Activated CD4-positive, CD25-positive, alpha-beta regulatory T cell treated with anti-CD3 and anti-CD28 coated beads, Interleukin-2, amount 50 U/mL, for 24 hours (primary cell): ENCODE results near the gene SEC11A.
A peak's percentile ranks its signal among the peaks of the same experiment; 100 is the strongest.
"Not testable (repeated sequence)": the region's sequence is repeated elsewhere in the genome, so short reads cannot be mapped to it uniquely, and the experiment has no call there.

ENCODE experiments used
- ATAC-seq, 2 donors: fragments of 150-1000 bp; cut with Tn5 transposase; one replicate each; pipeline ENCODE4 v1.10.0; 2021; ENCODE audit warnings: mild to moderate bottlenecking in 1 of 2, moderate library complexity in 1 of 2

Gene SEC11A

DNA sequence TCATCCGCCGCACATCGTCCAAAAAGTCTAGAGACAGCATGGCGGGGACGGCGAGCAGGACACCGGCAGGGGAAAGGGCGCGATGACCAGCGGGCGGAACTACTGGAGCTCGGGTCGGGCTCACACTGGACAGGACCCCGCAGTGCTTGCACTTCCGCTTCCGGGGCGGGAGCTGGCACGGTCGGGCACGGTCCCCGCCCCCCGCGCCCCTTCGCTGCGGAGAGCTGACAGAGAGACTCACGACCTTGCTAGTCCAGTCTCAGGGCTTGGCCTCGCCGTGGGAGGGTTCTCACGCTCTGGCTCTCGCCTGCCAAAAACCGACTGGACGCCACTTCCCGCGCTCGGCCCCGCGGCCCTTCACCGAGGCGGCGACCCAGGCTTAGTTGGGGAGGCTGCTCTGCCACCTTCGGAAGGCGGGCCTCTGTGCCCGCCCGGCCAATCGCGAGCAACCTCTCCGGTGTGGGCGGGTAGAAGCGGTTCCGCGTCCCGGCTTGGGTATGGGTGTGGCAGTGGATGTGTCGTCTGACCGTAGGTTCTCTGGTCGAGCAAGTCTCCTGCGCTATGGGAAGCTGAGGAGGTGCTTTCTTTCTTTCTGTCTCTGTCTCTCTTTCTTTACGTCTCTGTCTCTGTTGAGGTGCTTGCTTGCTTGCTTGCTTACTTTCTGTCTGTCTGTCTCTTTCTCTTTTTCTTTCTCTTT, at the start of gene SEC11A:
Gene SEC11A (minus strand): TSS at position 104 of the 697 bp plus-strand sequence. CDS start 64 bp downstream, at position 40.
- peak; percentile 94 to 96 for ATAC-seq

DNA sequence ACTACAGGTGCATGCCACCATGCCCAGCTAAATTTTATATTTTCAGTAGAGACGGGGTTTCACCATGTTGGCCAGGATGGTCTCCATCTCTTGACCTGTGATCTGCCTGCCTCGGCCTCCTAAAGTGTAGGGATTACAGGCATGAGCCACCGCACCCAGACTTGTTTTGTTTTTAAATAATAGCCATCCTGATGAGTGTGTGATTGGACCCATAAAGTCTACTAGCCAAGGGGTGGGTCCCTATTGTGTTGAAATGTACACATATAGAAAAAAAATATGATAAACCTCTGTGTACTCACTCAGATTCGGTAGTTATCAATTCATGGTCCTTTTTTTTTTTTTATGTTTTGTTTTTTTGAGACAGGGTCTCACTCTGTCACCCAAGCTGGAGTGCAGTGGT, 49.7 kb upstream of the SEC11A start:
- no peak for ATAC-seq

GRCh38 chr15:84764989-84765388, 49.0 kb upstream of the SEC11A start:
- ATAC-seq: no peak

GRCh38 chr15:84764585-84764984, 48.6 kb upstream of the SEC11A start:
- no peak for ATAC-seq

DNA sequence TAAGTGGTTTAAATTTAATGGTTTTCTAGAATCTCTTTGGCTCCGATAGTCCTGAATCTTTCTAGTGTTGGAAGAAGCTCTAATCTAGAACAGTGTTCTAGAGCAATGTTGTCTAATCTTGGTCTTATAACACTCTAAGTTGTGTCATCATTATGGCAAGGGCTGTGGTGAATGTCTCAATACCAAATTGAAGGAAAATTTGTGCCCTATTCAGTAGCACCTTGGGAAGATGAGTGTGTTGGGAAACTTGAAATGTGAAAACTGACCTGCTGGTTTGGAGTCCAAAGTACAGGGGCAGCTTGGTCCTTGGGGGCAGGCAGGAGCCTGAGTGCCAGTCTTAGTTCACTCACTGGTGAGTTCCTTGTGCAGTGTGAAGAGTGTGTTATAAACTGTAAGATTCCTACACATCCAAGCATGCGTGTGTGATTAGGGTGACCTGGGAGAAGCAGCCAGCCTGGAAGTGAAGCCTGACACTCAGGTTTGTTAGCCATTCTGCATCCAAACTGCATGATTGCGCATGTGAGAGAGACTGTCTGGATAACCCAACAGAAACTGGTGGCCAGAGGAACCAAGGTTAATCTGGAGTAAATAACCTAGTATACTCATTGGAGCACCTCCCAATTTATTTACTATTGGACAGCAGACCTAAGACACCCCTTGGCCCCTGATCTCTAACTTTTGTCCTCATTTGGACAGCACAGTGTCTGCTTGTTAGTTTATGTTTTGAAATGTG, 47.1 kb upstream of the SEC11A start:
- ATAC-seq: no peak

GRCh38 chr15:84761607-84762131, 45.7 kb upstream of the SEC11A start:
- peak; percentile 84 to 86 for ATAC-seq

GRCh38 chr15:84760219-84760618, 44.3 kb upstream of the SEC11A start:
- no peak for ATAC-seq

DNA sequence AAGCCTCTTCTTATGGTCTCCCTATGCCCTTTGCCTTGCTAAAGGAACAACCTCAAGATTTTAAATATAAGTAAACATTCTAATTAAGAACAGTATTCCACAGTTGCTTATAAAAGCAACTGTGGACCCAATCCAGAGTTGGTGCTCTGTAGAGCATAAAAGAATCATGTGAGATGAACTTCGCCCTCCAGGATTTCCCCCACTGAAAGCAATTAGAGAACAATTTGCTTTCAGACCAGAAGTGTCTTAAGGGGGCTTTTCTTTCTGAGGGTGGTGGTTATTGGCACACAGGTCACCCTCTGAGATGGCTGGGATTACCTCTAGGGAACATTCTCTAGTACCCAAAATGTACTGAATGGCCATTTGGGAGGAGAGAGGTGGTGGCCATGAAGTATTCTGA, 43.1 kb upstream of the SEC11A start:
- ATAC-seq: no peak

GRCh38 chr15:84755736-84756527, 40.0 kb upstream of the SEC11A start:
- ATAC-seq: peak; percentile 41 to 57

DNA sequence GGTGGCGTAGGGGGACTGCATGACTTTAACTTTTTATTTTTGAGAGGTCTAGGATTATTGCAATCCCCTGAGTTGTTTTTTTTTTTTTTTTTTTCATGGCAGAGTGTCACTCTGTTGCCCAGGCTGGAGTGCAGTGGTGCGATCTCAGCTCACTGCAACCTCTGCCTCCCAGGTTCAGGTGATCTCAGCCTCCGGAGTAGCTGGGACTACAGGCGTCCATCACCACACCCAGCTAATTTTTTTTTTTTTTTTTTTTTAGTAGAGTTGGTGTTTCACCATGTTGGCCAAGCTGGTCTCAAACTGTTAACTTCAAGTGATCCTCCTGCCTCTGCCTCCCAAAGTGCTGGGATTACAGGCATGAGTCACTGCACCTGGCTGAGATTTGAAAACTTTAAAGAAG, 39.0 kb upstream of the SEC11A start:
- ATAC-seq: not testable (repeated sequence)

GRCh38 chr15:84752700-84753099, 36.8 kb upstream of the SEC11A start:
- no peak for ATAC-seq

- no peak for ATAC-seq
Measured at GRCh38 chr15:84752195-84752594, 36.3 kb upstream of the SEC11A start.

DNA sequence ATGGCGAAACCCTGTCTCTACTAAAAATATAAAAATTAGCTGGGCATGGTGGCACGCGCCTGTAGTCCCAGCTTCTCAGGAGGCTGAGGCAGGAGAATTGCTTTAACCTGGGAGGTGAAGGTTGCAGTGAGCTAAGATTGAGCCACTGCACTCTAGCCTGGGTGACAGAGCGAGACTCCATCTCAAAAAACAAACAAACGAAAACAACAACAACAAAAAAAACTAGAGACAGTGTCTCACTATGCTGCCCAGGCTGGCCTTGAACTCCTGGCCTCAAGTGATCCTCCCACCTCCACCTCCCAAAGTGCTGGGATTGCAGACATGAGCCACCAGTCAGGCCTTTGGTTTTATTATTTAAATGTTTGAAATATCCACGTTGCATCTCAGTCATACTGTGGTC, 35.8 kb upstream of the SEC11A start:
- ATAC-seq: not testable (repeated sequence)

DNA sequence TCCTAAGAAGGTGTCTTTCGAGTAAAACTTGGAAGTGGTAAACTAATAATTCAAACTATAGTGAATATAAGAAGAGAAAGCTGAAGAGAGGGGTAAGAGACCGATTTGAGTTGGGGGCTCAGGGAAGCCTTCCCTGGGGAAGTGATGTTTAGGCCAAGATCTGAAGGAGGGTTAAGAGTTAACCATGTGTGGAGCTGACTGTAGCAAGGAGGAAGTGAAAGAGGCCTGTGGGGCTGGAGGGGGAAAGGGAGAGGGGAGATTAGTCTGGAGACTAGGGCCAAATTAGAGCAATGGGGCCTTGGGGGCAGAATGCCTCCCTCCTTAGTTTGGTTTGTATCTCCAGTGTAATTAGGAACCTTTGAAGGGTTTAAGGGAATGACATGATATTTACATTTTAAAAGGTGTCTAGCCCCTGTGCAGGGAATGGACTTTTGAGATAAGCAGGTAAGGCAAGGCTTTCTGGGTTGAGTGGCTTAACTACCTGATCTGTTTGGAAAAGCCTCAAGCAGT, 34.7 kb upstream of the SEC11A start:
- no peak for ATAC-seq

- ATAC-seq: peak; percentile 15 to 31
Measured at GRCh38 chr15:84749111-84749991, 33.4 kb upstream of the SEC11A start.

DNA sequence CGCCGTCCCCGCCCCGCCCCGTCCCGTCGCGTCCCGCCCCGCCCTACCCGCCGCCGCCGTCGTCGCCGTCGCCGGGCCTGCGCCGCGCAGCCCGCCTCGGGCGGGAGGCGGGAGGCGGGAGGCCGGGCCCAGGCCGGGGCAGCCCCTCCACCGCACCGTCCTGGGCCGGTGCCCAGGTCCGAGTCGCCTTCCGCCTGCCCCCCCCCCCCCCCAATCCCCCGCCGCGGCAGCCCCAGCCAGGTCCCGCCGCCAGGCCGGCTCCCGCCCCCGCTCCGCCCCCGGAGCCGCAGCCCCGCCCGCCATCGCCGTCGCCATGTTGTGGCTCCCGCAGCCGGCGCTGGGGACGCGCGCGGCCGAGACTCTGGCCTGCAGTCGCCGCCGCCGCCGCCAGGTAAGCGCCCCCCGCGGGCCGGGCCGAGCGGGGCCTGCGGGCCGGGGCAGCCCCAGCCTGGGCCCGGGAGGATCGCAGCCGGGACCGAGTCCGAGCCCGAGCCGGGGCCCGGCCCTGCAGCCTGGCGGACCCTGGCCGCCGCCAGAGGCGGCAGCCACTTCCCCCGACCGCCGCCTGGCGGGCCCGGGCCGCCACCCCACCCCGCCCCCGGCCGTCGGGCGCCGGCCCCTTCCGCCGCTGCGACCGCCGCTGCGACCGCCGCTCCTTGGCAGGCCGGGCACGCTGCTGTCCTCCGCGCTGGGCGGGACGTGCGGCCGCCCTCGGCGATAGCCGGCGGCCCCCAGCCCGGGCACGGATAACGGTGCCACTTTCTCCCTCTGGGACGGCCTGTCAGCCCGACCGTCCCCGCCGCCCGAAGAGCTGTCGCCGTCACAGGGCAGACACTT, 32.6 kb upstream of the SEC11A start, which contains the start of gene ZNF592:
Gene ZNF592 (plus strand): TSS at position 319 of the 837 bp plus-strand sequence. CDS start 34,084 bp downstream, outside the sequence.
- ATAC-seq: peak; percentile 56 to 59

- ATAC-seq: peak; percentile 68 to 70
Measured at GRCh38 chr15:84747416-84748273, 31.7 kb upstream of the SEC11A start.

DNA sequence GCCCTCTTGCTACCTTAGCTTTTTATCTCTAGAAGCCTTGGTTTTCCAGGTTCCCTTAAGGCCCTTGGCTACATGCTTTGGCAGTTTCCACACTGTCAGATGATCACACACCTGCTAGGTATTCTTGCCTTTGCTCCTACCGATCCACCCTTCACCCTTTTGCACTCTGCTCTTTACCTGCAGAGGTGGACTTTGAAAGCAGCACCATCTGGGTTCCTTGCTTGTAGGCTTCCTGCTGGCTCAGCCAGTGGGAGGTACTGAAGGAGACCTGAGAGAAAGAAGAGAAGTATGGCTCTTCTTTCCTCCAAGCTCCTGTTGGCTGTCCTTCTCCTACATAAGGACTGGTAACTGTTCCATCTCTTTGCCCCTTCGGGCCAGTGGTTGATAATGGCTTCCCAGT, 25.2 kb upstream of the SEC11A start:
- ATAC-seq: no peak

DNA sequence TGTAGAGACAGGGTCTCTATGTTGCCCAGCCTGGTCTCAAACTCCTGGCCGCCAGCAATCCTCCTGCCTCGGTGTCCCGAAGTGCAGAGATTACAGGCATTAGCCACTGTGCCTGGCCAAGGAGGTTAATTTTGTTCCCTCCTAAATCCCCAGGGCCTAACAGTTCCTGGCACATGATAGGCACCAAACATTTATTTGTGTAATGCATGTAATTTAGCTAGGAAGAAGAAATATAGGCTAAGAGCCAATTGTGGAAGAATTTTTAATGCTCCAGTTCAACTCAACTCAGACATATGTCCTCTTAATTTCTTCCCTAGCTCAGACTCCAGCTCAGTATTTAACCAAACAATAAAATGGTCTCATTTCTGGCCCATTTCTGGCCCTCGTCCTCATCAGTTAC, 24.8 kb upstream of the SEC11A start:
- ATAC-seq: no peak

- no peak for ATAC-seq
Measured at GRCh38 chr15:84737005-84737404, 21.1 kb upstream of the SEC11A start.
